ENCODE measurements around the gene GAS7. TPM values are rescaled to one million over a fixed set of nuclear protein-coding genes. Genes with fewer than 3 reads are reported as not detected.
A peak's percentile ranks its signal among the peaks of the same experiment; 100 is the strongest.

Gene GAS7
- total RNA-seq, 1 donor from 2014 or later = 2.9 TPM

- DNase-seq (ENCODE audit: low spot score) = peak; percentile 66
- TF ChIP-seq EZH2 (IDR thresholded peaks at IDR 0.05) (no peak), CTCF (IDR thresholded peaks at IDR 0.05) (peak; percentile 77)
- Histone ChIP-seq H3F3A (ENCODE audit: low read depth) (no peaks in the 10 kb centered on the region), H3K27me3 (no peaks in the 10 kb centered on the region), H3K36me3 (no peaks in the 10 kb centered on the region), H2AFZ (replicated peaks) (no peak overlapping the region), H3K4me1 (peaks cover 27% of the 10 kb centered on the region), H4K20me1 (ENCODE audit: low read depth) (no peaks in the 10 kb centered on the region), H3K79me2 (ENCODE audit: low read depth) (no peaks in the 10 kb centered on the region), H3K9me3 (ENCODE audit: low read depth) (no peaks in the 10 kb centered on the region), H3K4me2 (no peak overlapping the region), H3K27ac (no peak overlapping the region), H3K4me3 (no peak overlapping the region), H3K9ac (no peak overlapping the region)
- Mint-ChIP-seq H3K27me3 (ENCODE audit: insufficient read depth, low read depth) (peaks cover 12% of the 10 kb centered on the region), H3K4me3 (no peak overlapping the region), H3K9me3 (peaks cover 9% of the 10 kb centered on the region), H3K4me1 (peaks cover 40% of the 10 kb centered on the region), H3K36me3 (peaks cover 3% of the 10 kb centered on the region), H3K27ac (no peak overlapping the region)
Measured at GRCh38 chr17:9905902-9906301, 292.5 kb downstream of the GAS7 start.

- Mint-ChIP-seq H3K9me3 (peaks cover 9% of the 10 kb centered on the region), H3K4me3 (no peak within 1 kb of the TSS), H3K27ac (no peak within 1 kb of the TSS), H3K36me3 (peaks cover 3% of the 10 kb centered on the region), H3K4me1 (peaks cover 48% of the 10 kb centered on the region), H3K27me3 (ENCODE audit: insufficient read depth, low read depth) (peaks cover 12% of the 10 kb centered on the region)
- no peak within 1 kb of the TSS for H3K4me2 ChIP-seq
- H3K9me3 ChIP-seq (ENCODE audit: low read depth) = no peaks in the 10 kb centered on the region
- no peak within 1 kb of the TSS for H3K9ac ChIP-seq
- no peaks in the 10 kb centered on the region for H3F3A ChIP-seq (ENCODE audit: low read depth)
- no peak for TF ChIP-seq CTCF (IDR thresholded peaks at IDR 0.05)
- no peak for TF ChIP-seq EZH2 (IDR thresholded peaks at IDR 0.05)
- TF ChIP-seq EZH2phosphoT487 (IDR thresholded peaks at IDR 0.05) = no peak
- no peak within 1 kb of the TSS for H3K27ac ChIP-seq
- H3K4me1 ChIP-seq = peaks cover 32% of the 10 kb centered on the region
- H3K36me3 ChIP-seq = no peaks in the 10 kb centered on the region
- no peak within 1 kb of the TSS for H3K4me3 ChIP-seq
- no peak for DNase-seq (ENCODE audit: low spot score)
- H3K79me2 ChIP-seq (ENCODE audit: low read depth) = no peaks in the 10 kb centered on the region
- H3K27me3 ChIP-seq = no peaks in the 10 kb centered on the region
- H4K20me1 ChIP-seq (ENCODE audit: low read depth) = no peaks in the 10 kb centered on the region
- H2AFZ ChIP-seq (replicated peaks) = no peak within 1 kb of the TSS
Measured at GRCh38 chr17:9905078-9905415, 293.4 kb downstream of the GAS7 start, which contains the start of gene RCVRN. RCVRN (minus strand) TSS chr17:9905271; CDS start chr17:9905180, 91 bp downstream.

GRCh38 chr17:9904277-9905077, 293.9 kb downstream of the GAS7 start:
- H3K27ac Mint-ChIP-seq = no peak overlapping the region
- H3K27ac ChIP-seq = no peak overlapping the region
- H3K27me3 ChIP-seq = no peaks in the 10 kb centered on the region
- no peak overlapping the region for H3K4me3 ChIP-seq
- peaks cover 35% of the 10 kb centered on the region for H3K4me1 ChIP-seq
- TF ChIP-seq EZH2 (IDR thresholded peaks at IDR 0.05) = no peak
- no peak for TF ChIP-seq CTCF (IDR thresholded peaks at IDR 0.05)
- TF ChIP-seq EZH2phosphoT487 (IDR thresholded peaks at IDR 0.05) = no peak
- no peak overlapping the region for H2AFZ ChIP-seq (replicated peaks)
- H3K9ac ChIP-seq = no peak overlapping the region
- H3K9me3 ChIP-seq (ENCODE audit: low read depth) = no peaks in the 10 kb centered on the region
- H3K4me2 ChIP-seq = no peak overlapping the region
- no peaks in the 10 kb centered on the region for H3F3A ChIP-seq (ENCODE audit: low read depth)
- H3K4me3 Mint-ChIP-seq = no peak overlapping the region
- no peaks in the 10 kb centered on the region for H3K79me2 ChIP-seq (ENCODE audit: low read depth)
- H3K36me3 Mint-ChIP-seq = peaks cover 1% of the 10 kb centered on the region
- no peak for DNase-seq (ENCODE audit: low spot score)
- H3K9me3 Mint-ChIP-seq = peaks cover 6% of the 10 kb centered on the region
- H3K4me1 Mint-ChIP-seq = peaks cover 51% of the 10 kb centered on the region
- no peaks in the 10 kb centered on the region for H3K36me3 ChIP-seq
- H3K27me3 Mint-ChIP-seq (ENCODE audit: insufficient read depth, low read depth) = peaks cover 8% of the 10 kb centered on the region
- H4K20me1 ChIP-seq (ENCODE audit: low read depth) = no peaks in the 10 kb centered on the region
